Measurements from ENCODE around the gene LONRF2. TPM values are rescaled to one million over a fixed set of nuclear protein-coding genes. Genes with fewer than 3 reads are reported as not detected.

LONRF2 gene
- total and polyA plus RNA-seq, 2 of the 4 experiments (the other 2 are of a cell fraction): 0.19 to 0.54 TPM

DNA sequence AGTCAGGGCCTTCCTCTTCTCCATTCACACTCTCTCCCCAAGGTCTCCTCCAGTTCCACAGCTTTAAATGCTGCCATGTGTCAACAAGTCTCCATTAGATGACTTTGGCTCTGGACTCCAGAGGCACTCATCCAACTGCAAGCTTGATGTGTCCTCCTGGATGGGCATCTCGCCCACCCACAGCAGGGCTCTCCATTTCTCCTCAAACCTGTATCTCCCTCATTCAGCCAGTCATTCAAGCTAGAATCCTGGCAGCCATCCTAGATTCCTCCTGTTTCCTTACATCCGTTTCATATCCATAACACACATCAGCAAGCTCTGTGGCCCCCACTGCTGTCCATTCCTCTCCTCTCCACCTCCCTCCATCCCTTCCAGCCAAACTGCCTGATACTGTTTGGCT is 91.5 kb downstream of the LONRF2 start:
- Histone ChIP-seq H2BK20ac (ENCODE audit: low read depth, low read length) (peak overlapping the region; percentile 24; the same call in 1 of the 2 replicates), H3K9me1 (ENCODE audit: insufficient read depth, low read length) (peaks cover 8% of the 10 kb centered on the region), H4K8ac (ENCODE audit: low read depth in 2 of 2, low read length in 2 of 2) (no peak overlapping the region), H3K79me1 (ENCODE audit: low read depth in 1 of 2, low read length in 2 of 2) (no peaks in the 10 kb centered on the region), H3K9me3 (ENCODE audit: control insufficient read depth, insufficient read depth, low read length) (no peaks in the 10 kb centered on the region), H2BK120ac (ENCODE audit: low read depth, low read length) (no peak overlapping the region), H2AFZ (replicated peaks; ENCODE audit: low read length, poor library complexity) (no peak overlapping the region), H3K56ac (ENCODE audit: extremely low read depth, insufficient read depth, low read length) (no peak overlapping the region), H3K4me3 (ENCODE audit: insufficient read depth, low read depth, low read length) (no peak overlapping the region), H3K4ac (ENCODE audit: low read depth, low read length) (no peak overlapping the region), H3K14ac (replicated peaks; ENCODE audit: low read depth, low read length) (0 out of 2 replicates have a peak overlapping the region, but pooled peaks have one; percentile 37), H3K4me1 (ENCODE audit: control insufficient read depth, insufficient read depth, low read length) (peaks cover 4% of the 10 kb centered on the region), H4K5ac (ENCODE audit: low read depth, low read length) (no peak overlapping the region), H3K9ac (ENCODE audit: low read depth, low read length) (no peak overlapping the region), H2BK15ac (ENCODE audit: low read depth, low read length) (no peak overlapping the region), H4K20me1 (ENCODE audit: insufficient read depth, low read length) (no peaks in the 10 kb centered on the region), H2AK9ac (replicated peaks; ENCODE audit: low read depth, low read length, poor library complexity) (no peak overlapping the region), H3K27me3 (ENCODE audit: control insufficient read depth, insufficient read depth, low read length) (peaks cover 10% of the 10 kb centered on the region), H2AK5ac (ENCODE audit: low read depth, low read length) (no peak overlapping the region), H2BK5ac (ENCODE audit: low read depth, low read length, poor library complexity, severe bottlenecking) (no peak overlapping the region), H3K27ac (ENCODE audit: insufficient read depth, low read length) (no peak overlapping the region), H3K36me3 (ENCODE audit: control insufficient read depth, insufficient read depth, low read length) (no peaks in the 10 kb centered on the region), H3K23ac (ENCODE audit: low read depth, low read length) (no peak overlapping the region), H4K91ac (ENCODE audit: insufficient read depth, low read depth, low read length) (no peak overlapping the region; the same call in 1 of the 2 replicates), H3K18ac (ENCODE audit: low read depth, low read length) (no peak overlapping the region), H3K4me2 (ENCODE audit: low read depth, low read length) (no peak overlapping the region)
- in situ Hi-C loops (cut with MboI; ENCODE audit: low sequenced_read_pairs): no loop called here
- ATAC-seq (ENCODE audit: low read depth): no peak
- ChIA-PET CTCF (no interaction called here), POLR2A (ENCODE audit: unreplicated experiment) (no interaction called here)
- dilution Hi-C loops (cut with HindIII; ENCODE audit: low sequenced_read_pairs, unreplicated experiment): no loop called here
- intact Hi-C loops (cut with micrococcal nuclease): loop anchor here (5.0 kb wide), 1 partner anchor 123 kb away; no protein-coding TSS in a partner anchor
- no TSS peak for BruUV-seq (replicated peaks)
- DNase-seq: peak; percentile 42
- WGBS, 2 experiments (ENCODE audit: extremely low coverage in 2 of 2, insufficient read length in 1 of 2): 79% methylated on average over 2 of the region's 2 CpGs; no CpG with 5 or more reads in 1 of the 2 experiments
- no peak for TF ChIP-seq FOS (IDR thresholded peaks at IDR 0.05; ENCODE audit: low read depth, low read length)

Measured in IMR-90 (cell line).